ENCODE results near the gene HPSE2.

Gene HPSE2

GRCh38 chr10:98646998-98647917, 588.4 kb downstream of the HPSE2 start:
- H3K4me3 Mint-ChIP-seq = no peak overlapping the region
- H3K4me1 Mint-ChIP-seq (ENCODE audit: low read depth) = no peaks in the 10 kb centered on the region
- H3K9me3 Mint-ChIP-seq = no peaks in the 10 kb centered on the region
- no peaks in the 10 kb centered on the region for H3K27me3 Mint-ChIP-seq (ENCODE audit: low read depth)
- H3K36me3 Mint-ChIP-seq (ENCODE audit: low read depth) = no peaks in the 10 kb centered on the region
- no peak overlapping the region for H3K27ac Mint-ChIP-seq

GRCh38 chr10:98644466-98644865, 591.2 kb downstream of the HPSE2 start:
- no peaks in the 10 kb centered on the region for H3K27me3 Mint-ChIP-seq (ENCODE audit: low read depth)

GRCh38 chr10:98642281-98642680, 593.4 kb downstream of the HPSE2 start:
- no peaks in the 10 kb centered on the region for H3K4me1 Mint-ChIP-seq (ENCODE audit: low read depth)
- H3K36me3 Mint-ChIP-seq (ENCODE audit: low read depth) = no peaks in the 10 kb centered on the region
- no peaks in the 10 kb centered on the region for H3K27me3 Mint-ChIP-seq (ENCODE audit: low read depth)
- H3K9me3 Mint-ChIP-seq = no peaks in the 10 kb centered on the region
- H3K4me3 Mint-ChIP-seq = no peak overlapping the region
- no peak overlapping the region for H3K27ac Mint-ChIP-seq

More at GRCh38 chr10:98644466-98644865, 591.2 kb downstream of the HPSE2 start:
- Mint-ChIP-seq H3K27ac (no peak overlapping the region), H3K4me3 (no peak overlapping the region), H3K36me3 (ENCODE audit: low read depth) (no peaks in the 10 kb centered on the region), H3K4me1 (ENCODE audit: low read depth) (no peaks in the 10 kb centered on the region), H3K9me3 (no peaks in the 10 kb centered on the region)

- Mint-ChIP-seq H3K27ac (no peak overlapping the region), H3K27me3 (ENCODE audit: low read depth) (peaks cover under 1% of the 10 kb centered on the region), H3K4me3 (no peak overlapping the region), H3K4me1 (ENCODE audit: low read depth) (no peaks in the 10 kb centered on the region), H3K36me3 (ENCODE audit: low read depth) (no peaks in the 10 kb centered on the region), H3K9me3 (no peaks in the 10 kb centered on the region)
Observed at GRCh38 chr10:98638920-98639319, 596.7 kb downstream of the HPSE2 start.

- Mint-ChIP-seq H3K9me3 (no peaks in the 10 kb centered on the region), H3K27ac (no peak overlapping the region), H3K36me3 (ENCODE audit: low read depth) (no peaks in the 10 kb centered on the region), H3K27me3 (ENCODE audit: low read depth) (peaks cover 3% of the 10 kb centered on the region), H3K4me1 (ENCODE audit: low read depth) (no peaks in the 10 kb centered on the region), H3K4me3 (no peak overlapping the region)
Observed at GRCh38 chr10:98636921-98637329, 598.7 kb downstream of the HPSE2 start.

GRCh38 chr10:98632456-98633150, 603.0 kb downstream of the HPSE2 start:
- no peak overlapping the region for H3K27ac Mint-ChIP-seq
- no peak overlapping the region for H3K4me3 Mint-ChIP-seq
- no peaks in the 10 kb centered on the region for H3K4me1 Mint-ChIP-seq (ENCODE audit: low read depth)
- no peaks in the 10 kb centered on the region for H3K9me3 Mint-ChIP-seq
- H3K36me3 Mint-ChIP-seq (ENCODE audit: low read depth) = no peaks in the 10 kb centered on the region
- peaks cover 3% of the 10 kb centered on the region for H3K27me3 Mint-ChIP-seq (ENCODE audit: low read depth)

- Mint-ChIP-seq H3K27me3 (ENCODE audit: low read depth) (no peaks in the 10 kb centered on the region), H3K4me3 (no peak overlapping the region), H3K36me3 (ENCODE audit: low read depth) (no peaks in the 10 kb centered on the region), H3K27ac (no peak overlapping the region), H3K4me1 (ENCODE audit: low read depth) (no peaks in the 10 kb centered on the region), H3K9me3 (no peaks in the 10 kb centered on the region)
Observed at GRCh38 chr10:98628206-98628605, 607.4 kb downstream of the HPSE2 start.

GRCh38 chr10:98627711-98628110, 607.9 kb downstream of the HPSE2 start:
- no peaks in the 10 kb centered on the region for H3K9me3 Mint-ChIP-seq

GRCh38 chr10:98624963-98625362, 610.7 kb downstream of the HPSE2 start:
- H3K4me1 Mint-ChIP-seq (ENCODE audit: low read depth) = no peaks in the 10 kb centered on the region
- no peaks in the 10 kb centered on the region for H3K27me3 Mint-ChIP-seq (ENCODE audit: low read depth)
- no peak overlapping the region for H3K27ac Mint-ChIP-seq
- H3K36me3 Mint-ChIP-seq (ENCODE audit: low read depth) = no peaks in the 10 kb centered on the region
- H3K4me3 Mint-ChIP-seq = no peak overlapping the region
- no peaks in the 10 kb centered on the region for H3K9me3 Mint-ChIP-seq

More at GRCh38 chr10:98627711-98628110, 607.9 kb downstream of the HPSE2 start:
- Mint-ChIP-seq H3K27me3 (ENCODE audit: low read depth) (no peaks in the 10 kb centered on the region), H3K4me3 (no peak overlapping the region), H3K36me3 (ENCODE audit: low read depth) (no peaks in the 10 kb centered on the region), H3K27ac (no peak overlapping the region), H3K4me1 (ENCODE audit: low read depth) (no peaks in the 10 kb centered on the region)

GRCh38 chr10:98623176-98623575, 612.5 kb downstream of the HPSE2 start:
- Mint-ChIP-seq H3K4me1 (ENCODE audit: low read depth) (no peaks in the 10 kb centered on the region), H3K27me3 (ENCODE audit: low read depth) (no peaks in the 10 kb centered on the region), H3K36me3 (ENCODE audit: low read depth) (no peaks in the 10 kb centered on the region), H3K4me3 (no peak overlapping the region), H3K27ac (no peak overlapping the region), H3K9me3 (no peaks in the 10 kb centered on the region)

GRCh38 chr10:98621630-98622029, 614.0 kb downstream of the HPSE2 start:
- no peaks in the 10 kb centered on the region for H3K36me3 Mint-ChIP-seq (ENCODE audit: low read depth)
- no peaks in the 10 kb centered on the region for H3K9me3 Mint-ChIP-seq
- no peaks in the 10 kb centered on the region for H3K4me1 Mint-ChIP-seq (ENCODE audit: low read depth)
- no peaks in the 10 kb centered on the region for H3K27me3 Mint-ChIP-seq (ENCODE audit: low read depth)
- H3K27ac Mint-ChIP-seq = no peak overlapping the region
- H3K4me3 Mint-ChIP-seq = no peak overlapping the region

- H3K9me3 Mint-ChIP-seq = no peaks in the 10 kb centered on the region
- H3K27ac Mint-ChIP-seq = no peak overlapping the region
- no peaks in the 10 kb centered on the region for H3K27me3 Mint-ChIP-seq (ENCODE audit: low read depth)
- H3K4me1 Mint-ChIP-seq (ENCODE audit: low read depth) = no peaks in the 10 kb centered on the region
- no peaks in the 10 kb centered on the region for H3K36me3 Mint-ChIP-seq (ENCODE audit: low read depth)
- H3K4me3 Mint-ChIP-seq = no peak overlapping the region
Observed at GRCh38 chr10:98620503-98620902, 615.1 kb downstream of the HPSE2 start.

GRCh38 chr10:98619446-98619845, 616.2 kb downstream of the HPSE2 start:
- H3K27ac Mint-ChIP-seq = no peak overlapping the region

GRCh38 chr10:98617906-98618520, 617.6 kb downstream of the HPSE2 start:
- Mint-ChIP-seq H3K27ac (no peak overlapping the region), H3K4me3 (no peak overlapping the region), H3K9me3 (no peaks in the 10 kb centered on the region), H3K36me3 (ENCODE audit: low read depth) (no peaks in the 10 kb centered on the region), H3K27me3 (ENCODE audit: low read depth) (no peaks in the 10 kb centered on the region), H3K4me1 (ENCODE audit: low read depth) (no peaks in the 10 kb centered on the region)

More at GRCh38 chr10:98619446-98619845, 616.2 kb downstream of the HPSE2 start:
- H3K4me3 Mint-ChIP-seq = no peak overlapping the region
- no peaks in the 10 kb centered on the region for H3K27me3 Mint-ChIP-seq (ENCODE audit: low read depth)
- no peaks in the 10 kb centered on the region for H3K4me1 Mint-ChIP-seq (ENCODE audit: low read depth)
- H3K9me3 Mint-ChIP-seq = no peaks in the 10 kb centered on the region
- H3K36me3 Mint-ChIP-seq (ENCODE audit: low read depth) = no peaks in the 10 kb centered on the region

All from T-helper 1 cell treated with Interleukin-12 subunit alpha and Interleukin-12 subunit beta and Interleukin-4 antibody, amounts not matched to agents 30 μg/mL and 1 μg/mL, for 36 hours (primary cell).